Neural cell (in vitro differentiated cells): ENCODE data around the gene TNFAIP8.

Experiments
- CTCF ChIP-seq: fragments of 450-650 bp; IDR thresholded peaks from 2 replicates; pipeline ENCODE4 v1.5.1; 2014; ENCODE audit warnings: antibody characterized with exemption, mild to moderate bottlenecking, moderate library complexity; ENCODE audit not compliant: poor library complexity, severe bottlenecking
- POLR2AphosphoS5 ChIP-seq: IDR thresholded peaks from 2 replicates; pipeline ENCODE4 v1.6.1; 2012
- SMC3 ChIP-seq: fragments of 450-650 bp; conservative IDR thresholded peaks from 2 replicates; pipeline ENCODE4 v1.6.1; 2014; ENCODE audit warnings: antibody characterized with exemption, mild to moderate bottlenecking, moderate library complexity; ENCODE audit not compliant: poor library complexity

- TF ChIP-seq SMC3 (no peak), POLR2AphosphoS5 (no peak), CTCF (no peak)
These were observed 56.7 kb downstream of the TNFAIP8 start for GRCh38 chr5:119412279-119413227.
